HTR-8/SVneo (cell line): ENCODE results near the gene TMOD3.

Experiments used
- DNase-seq: peaks from one replicate; pipeline ENCODE4 v3.0.0; 2011; ENCODE audit warnings: low spot score, mixed read lengths; ENCODE audit not compliant: insufficient read length
- FAIRE-seq: peaks from 2 replicates; lab custom pipeline; 2011; peaks lifted over from hg19 to GRCh38; lab: Jason Lieb, UNC

TMOD3 gene

GRCh38 chr15:51889486-51889885, 60.0 kb downstream of the TMOD3 start:
- DNase-seq (no peak), FAIRE-seq (no peak)

GRCh38 chr15:51904421-51904820, 75.0 kb downstream of the TMOD3 start:
- FAIRE-seq, result no peak
- no peak for DNase-seq

GRCh38 chr15:51904931-51905330, 75.5 kb downstream of the TMOD3 start:
- DNase-seq, result no peak
- FAIRE-seq, result no peak

- DNase-seq (no peak), FAIRE-seq (no peak)
These were observed 77.8 kb downstream of the TMOD3 start for GRCh38 chr15:51907136-51907862.

GRCh38 chr15:51908316-51908715, 78.9 kb downstream of the TMOD3 start:
- FAIRE-seq (no peak), DNase-seq (no peak)

- FAIRE-seq, result no peak
These were observed 80.1 kb downstream of the TMOD3 start for GRCh38 chr15:51909584-51909983.

GRCh38 chr15:51912528-51912927, 83.1 kb downstream of the TMOD3 start:
- DNase-seq, result no peak

More at GRCh38 chr15:51909584-51909983, 80.1 kb downstream of the TMOD3 start:
- DNase-seq, result no peak

GRCh38 chr15:51917493-51917892, 88.0 kb downstream of the TMOD3 start:
- DNase-seq, result peak; percentile 19
- FAIRE-seq, result no peak

More at GRCh38 chr15:51912528-51912927, 83.1 kb downstream of the TMOD3 start:
- FAIRE-seq, result no peak

GRCh38 chr15:51924156-51925068, 95.0 kb downstream of the TMOD3 start:
- no peak for DNase-seq
- FAIRE-seq, result no peak

- DNase-seq (no peak), FAIRE-seq (no peak)
These were observed 97.4 kb downstream of the TMOD3 start for GRCh38 chr15:51926809-51927208.

- DNase-seq (no peak), FAIRE-seq (no peak)
These were observed 101.6 kb downstream of the TMOD3 start for GRCh38 chr15:51931016-51931415.

GRCh38 chr15:51931638-51932037, 102.2 kb downstream of the TMOD3 start:
- no peak for DNase-seq
- no peak for FAIRE-seq

GRCh38 chr15:51932161-51932560, 102.7 kb downstream of the TMOD3 start:
- FAIRE-seq, result no peak
- no peak for DNase-seq

- FAIRE-seq, result no peak
- no peak for DNase-seq
These were observed 106.1 kb downstream of the TMOD3 start for GRCh38 chr15:51935466-51936104.

- DNase-seq, result no peak
- no peak for FAIRE-seq
These were observed 106.6 kb downstream of the TMOD3 start for GRCh38 chr15:51936105-51936478.

GRCh38 chr15:51938286-51938685, 108.8 kb downstream of the TMOD3 start:
- no peak for FAIRE-seq
- DNase-seq, result no peak

GRCh38 chr15:51939216-51939615, 109.8 kb downstream of the TMOD3 start:
- FAIRE-seq, result no peak
- no peak for DNase-seq

- DNase-seq (no peak), FAIRE-seq (no peak)
These were observed 117.7 kb downstream of the TMOD3 start for GRCh38 chr15:51947124-51947523.

- FAIRE-seq, result no peak
- no peak for DNase-seq
These were observed 123.4 kb downstream of the TMOD3 start for GRCh38 chr15:51952805-51953204.

GRCh38 chr15:51955504-51955903, 126.1 kb downstream of the TMOD3 start:
- no peak for DNase-seq
- no peak for FAIRE-seq
